Measurements from ENCODE around the gene SLC45A1.
A peak's percentile ranks its signal among the peaks of the same experiment; 100 is the strongest.

Gene SLC45A1

GRCh38 chr1:8317647-8318381 lies at the start of gene SLC45A1:
Gene SLC45A1 (plus strand): TSS chr1:8318114. CDS start chr1:8324330, 6,216 bp downstream.
- Histone ChIP-seq H3K27ac (ENCODE audit: extremely low read depth, low read depth, low read length) (no peak within 1 kb of the TSS; the same call in 1 of the 2 replicates), H3K4me1 (ENCODE audit: control insufficient read depth, insufficient read depth, low read length) (no peaks in the 10 kb centered on the region), H3K4me3 (ENCODE audit: low read depth, low read length) (peak within 1 kb of the TSS; percentile 35), H3K36me3 (ENCODE audit: control insufficient read depth in 2 of 2, insufficient read depth in 1 of 2, low read length in 2 of 2) (no peaks in the 10 kb centered on the region), H3K9me3 (ENCODE audit: control insufficient read depth, insufficient read depth, low read depth, low read length) (no peaks in the 10 kb centered on the region)
- ChIA-PET POLR2A (no interaction called here), CTCF (interaction anchor here (0.6 to 4.7 kb wide), 4 partner anchors 30 to 531 kb away, joined by 3 to 49 read pairs (median 10); no protein-coding TSS in a partner anchor)
- no peak for TF ChIP-seq BCL11A (tag by site-specific recombination; IDR thresholded peaks at IDR 0.05; ENCODE audit: low read depth)
- TF ChIP-seq ZNF514 (tag by site-specific recombination; IDR thresholded peaks at IDR 0.05), result no peak
- TF ChIP-seq ZNF658 (tag by site-specific recombination; IDR thresholded peaks at IDR 0.05), result no peak
- TF ChIP-seq ZNF473 (tag by site-specific recombination; IDR thresholded peaks at IDR 0.05), result no peak
- TF ChIP-seq ZNF366 (tag by site-specific recombination; conservative IDR thresholded peaks at IDR 0.05), result no peak
- TF ChIP-seq, protein P1, sequence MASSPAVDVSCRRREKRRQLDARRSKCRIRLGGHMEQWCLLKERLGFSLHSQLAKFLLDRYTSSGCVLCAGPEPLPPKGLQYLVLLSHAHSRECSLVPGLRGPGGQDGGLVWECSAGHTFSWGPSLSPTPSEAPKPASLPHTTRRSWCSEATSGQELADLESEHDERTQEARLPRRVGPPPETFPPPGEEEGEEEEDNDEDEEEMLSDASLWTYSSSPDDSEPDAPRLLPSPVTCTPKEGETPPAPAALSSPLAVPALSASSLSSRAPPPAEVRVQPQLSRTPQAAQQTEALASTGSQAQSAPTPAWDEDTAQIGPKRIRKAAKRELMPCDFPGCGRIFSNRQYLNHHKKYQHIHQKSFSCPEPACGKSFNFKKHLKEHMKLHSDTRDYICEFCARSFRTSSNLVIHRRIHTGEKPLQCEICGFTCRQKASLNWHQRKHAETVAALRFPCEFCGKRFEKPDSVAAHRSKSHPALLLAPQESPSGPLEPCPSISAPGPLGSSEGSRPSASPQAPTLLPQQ (tag by site-specific recombination; IDR thresholded peaks at IDR 0.05), result peak; percentile 100
- no peak for TF ChIP-seq ZNF624 (tag by site-specific recombination; IDR thresholded peaks at IDR 0.05)
- TF ChIP-seq ZNF585B (tag by site-specific recombination; IDR thresholded peaks at IDR 0.05), result peak; percentile 57
- no peak for TF ChIP-seq ZNF555 (tag by site-specific recombination; conservative IDR thresholded peaks at IDR 0.05)
- no peak for TF ChIP-seq YY1 (tag by site-specific recombination; IDR thresholded peaks at IDR 0.05)
- no peak for TF ChIP-seq MEIS1 (CRISPR knock-in tag; IDR thresholded peaks at IDR 0.05; ENCODE audit: borderline replicate concordance)
- TF ChIP-seq SP7 (tag by site-specific recombination; IDR thresholded peaks at IDR 0.05), result no peak
- TF ChIP-seq GFI1B (tag by site-specific recombination; IDR thresholded peaks at IDR 0.05), result no peak
- TF ChIP-seq, protein P2, sequence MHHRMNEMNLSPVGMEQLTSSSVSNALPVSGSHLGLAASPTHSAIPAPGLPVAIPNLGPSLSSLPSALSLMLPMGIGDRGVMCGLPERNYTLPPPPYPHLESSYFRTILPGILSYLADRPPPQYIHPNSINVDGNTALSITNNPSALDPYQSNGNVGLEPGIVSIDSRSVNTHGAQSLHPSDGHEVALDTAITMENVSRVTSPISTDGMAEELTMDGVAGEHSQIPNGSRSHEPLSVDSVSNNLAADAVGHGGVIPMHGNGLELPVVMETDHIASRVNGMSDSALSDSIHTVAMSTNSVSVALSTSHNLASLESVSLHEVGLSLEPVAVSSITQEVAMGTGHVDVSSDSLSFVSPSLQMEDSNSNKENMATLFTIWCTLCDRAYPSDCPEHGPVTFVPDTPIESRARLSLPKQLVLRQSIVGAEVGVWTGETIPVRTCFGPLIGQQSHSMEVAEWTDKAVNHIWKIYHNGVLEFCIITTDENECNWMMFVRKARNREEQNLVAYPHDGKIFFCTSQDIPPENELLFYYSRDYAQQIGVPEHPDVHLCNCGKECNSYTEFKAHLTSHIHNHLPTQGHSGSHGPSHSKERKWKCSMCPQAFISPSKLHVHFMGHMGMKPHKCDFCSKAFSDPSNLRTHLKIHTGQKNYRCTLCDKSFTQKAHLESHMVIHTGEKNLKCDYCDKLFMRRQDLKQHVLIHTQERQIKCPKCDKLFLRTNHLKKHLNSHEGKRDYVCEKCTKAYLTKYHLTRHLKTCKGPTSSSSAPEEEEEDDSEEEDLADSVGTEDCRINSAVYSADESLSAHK (tag by site-specific recombination; IDR thresholded peaks at IDR 0.05), result no peak
- TF ChIP-seq ZNF488 (tag by site-specific recombination; IDR thresholded peaks at IDR 0.05), result no peak
- TF ChIP-seq ZNF19 (tag by site-specific recombination; IDR thresholded peaks at IDR 0.05; ENCODE audit: low read depth), result no peak
- TF ChIP-seq ZNF777 (tag by site-specific recombination; IDR thresholded peaks at IDR 0.05; ENCODE audit: borderline replicate concordance), result no peak
- no peak for TF ChIP-seq ZNF341 (tag by site-specific recombination; IDR thresholded peaks at IDR 0.05; ENCODE audit: low read depth)
- no peak for TF ChIP-seq ZNF221 (tag by site-specific recombination; IDR thresholded peaks at IDR 0.05; ENCODE audit: borderline replicate concordance)
- TF ChIP-seq TSHZ1 (tag by site-specific recombination; IDR thresholded peaks at IDR 0.05; ENCODE audit: borderline replicate concordance), result no peak
- TF ChIP-seq BCL11B (tag by site-specific recombination; IDR thresholded peaks at IDR 0.05; ENCODE audit: low read depth), result no peak
- TF ChIP-seq EGR2 (tag by site-specific recombination; IDR thresholded peaks at IDR 0.05; ENCODE audit: low read depth), result peak; percentile 44; the same call in 1 of the 2 replicates
- TF ChIP-seq ZIC2 (tag by site-specific recombination; IDR thresholded peaks at IDR 0.05), result peak; percentile 57
- TF ChIP-seq ZNF600 (tag by site-specific recombination; IDR thresholded peaks at IDR 0.05), result no peak
- no peak; the same call in 1 of the 2 replicates for TF ChIP-seq KLF10 (tag by site-specific recombination; IDR thresholded peaks at IDR 0.05)
- TF ChIP-seq, protein P3, sequence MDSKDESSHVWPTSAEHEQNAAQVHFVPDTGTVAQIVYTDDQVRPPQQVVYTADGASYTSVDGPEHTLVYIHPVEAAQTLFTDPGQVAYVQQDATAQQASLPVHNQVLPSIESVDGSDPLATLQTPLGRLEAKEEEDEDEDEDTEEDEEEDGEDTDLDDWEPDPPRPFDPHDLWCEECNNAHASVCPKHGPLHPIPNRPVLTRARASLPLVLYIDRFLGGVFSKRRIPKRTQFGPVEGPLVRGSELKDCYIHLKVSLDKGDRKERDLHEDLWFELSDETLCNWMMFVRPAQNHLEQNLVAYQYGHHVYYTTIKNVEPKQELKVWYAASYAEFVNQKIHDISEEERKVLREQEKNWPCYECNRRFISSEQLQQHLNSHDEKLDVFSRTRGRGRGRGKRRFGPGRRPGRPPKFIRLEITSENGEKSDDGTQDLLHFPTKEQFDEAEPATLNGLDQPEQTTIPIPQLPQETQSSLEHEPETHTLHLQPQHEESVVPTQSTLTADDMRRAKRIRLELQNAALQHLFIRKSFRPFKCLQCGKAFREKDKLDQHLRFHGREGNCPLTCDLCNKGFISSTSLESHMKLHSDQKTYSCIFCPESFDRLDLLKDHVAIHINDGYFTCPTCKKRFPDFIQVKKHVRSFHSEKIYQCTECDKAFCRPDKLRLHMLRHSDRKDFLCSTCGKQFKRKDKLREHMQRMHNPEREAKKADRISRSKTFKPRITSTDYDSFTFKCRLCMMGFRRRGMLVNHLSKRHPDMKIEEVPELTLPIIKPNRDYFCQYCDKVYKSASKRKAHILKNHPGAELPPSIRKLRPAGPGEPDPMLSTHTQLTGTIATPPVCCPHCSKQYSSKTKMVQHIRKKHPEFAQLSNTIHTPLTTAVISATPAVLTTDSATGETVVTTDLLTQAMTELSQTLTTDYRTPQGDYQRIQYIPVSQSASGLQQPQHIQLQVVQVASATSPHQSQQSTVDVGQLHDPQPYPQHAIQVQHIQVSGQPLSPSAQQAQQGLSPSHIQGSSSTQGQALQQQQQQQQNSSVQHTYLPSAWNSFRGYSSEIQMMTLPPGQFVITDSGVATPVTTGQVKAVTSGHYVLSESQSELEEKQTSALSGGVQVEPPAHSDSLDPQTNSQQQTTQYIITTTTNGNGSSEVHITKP (tag by site-specific recombination; IDR thresholded peaks at IDR 0.05), result no peak
- TF ChIP-seq ZNF747 (tag by site-specific recombination; IDR thresholded peaks at IDR 0.05), result no peak

Measured in HEK293 (cell line).